HG02943 (cell line): ENCODE results near the gene PDZD4.

Source experiments
- ATAC-seq: cut with Tn5 transposase; IDR thresholded peaks from one replicate; pipeline ENCODE4 v1.9.1; 2021; ENCODE audit warnings: mild to moderate bottlenecking, low read depth, moderate library complexity; ENCODE audit not compliant: unreplicated experiment

PDZD4 gene

GRCh38 chrX:153774576-153775292, 55.6 kb downstream of the PDZD4 start:
- no peak for ATAC-seq

GRCh38 chrX:153773741-153774575, 56.4 kb downstream of the PDZD4 start:
- no peak for ATAC-seq

GRCh38 chrX:153773218-153773611, 57.1 kb downstream of the PDZD4 start:
- no peak for ATAC-seq

GRCh38 chrX:153772316-153773217, 57.8 kb downstream of the PDZD4 start:
- ATAC-seq = no peak

GRCh38 chrX:153771415-153772315, 58.7 kb downstream of the PDZD4 start:
- ATAC-seq = no peak

GRCh38 chrX:153770601-153771414, 59.5 kb downstream of the PDZD4 start:
- ATAC-seq = no peak

- ATAC-seq = no peak
Measured at GRCh38 chrX:153769865-153770600, 60.3 kb downstream of the PDZD4 start.

- no peak for ATAC-seq
Measured at GRCh38 chrX:153769158-153769864, 61.0 kb downstream of the PDZD4 start.

- no peak for ATAC-seq
Measured at GRCh38 chrX:153768311-153769157, 61.8 kb downstream of the PDZD4 start.

GRCh38 chrX:153767674-153768055, 62.7 kb downstream of the PDZD4 start:
- no peak for ATAC-seq

- no peak for ATAC-seq
Measured at GRCh38 chrX:153766871-153767673, 63.3 kb downstream of the PDZD4 start.

- ATAC-seq = no peak
Measured at GRCh38 chrX:153766098-153766817, 64.1 kb downstream of the PDZD4 start.

GRCh38 chrX:153765138-153766079, 64.9 kb downstream of the PDZD4 start:
- ATAC-seq = no peak

- ATAC-seq = no peak
Measured at GRCh38 chrX:153764786-153765137, 65.6 kb downstream of the PDZD4 start.
